Measurements from ENCODE around the gene VCAN.
A peak's percentile ranks its signal among the peaks of the same experiment; 100 is the strongest.

Gene VCAN

DNA sequence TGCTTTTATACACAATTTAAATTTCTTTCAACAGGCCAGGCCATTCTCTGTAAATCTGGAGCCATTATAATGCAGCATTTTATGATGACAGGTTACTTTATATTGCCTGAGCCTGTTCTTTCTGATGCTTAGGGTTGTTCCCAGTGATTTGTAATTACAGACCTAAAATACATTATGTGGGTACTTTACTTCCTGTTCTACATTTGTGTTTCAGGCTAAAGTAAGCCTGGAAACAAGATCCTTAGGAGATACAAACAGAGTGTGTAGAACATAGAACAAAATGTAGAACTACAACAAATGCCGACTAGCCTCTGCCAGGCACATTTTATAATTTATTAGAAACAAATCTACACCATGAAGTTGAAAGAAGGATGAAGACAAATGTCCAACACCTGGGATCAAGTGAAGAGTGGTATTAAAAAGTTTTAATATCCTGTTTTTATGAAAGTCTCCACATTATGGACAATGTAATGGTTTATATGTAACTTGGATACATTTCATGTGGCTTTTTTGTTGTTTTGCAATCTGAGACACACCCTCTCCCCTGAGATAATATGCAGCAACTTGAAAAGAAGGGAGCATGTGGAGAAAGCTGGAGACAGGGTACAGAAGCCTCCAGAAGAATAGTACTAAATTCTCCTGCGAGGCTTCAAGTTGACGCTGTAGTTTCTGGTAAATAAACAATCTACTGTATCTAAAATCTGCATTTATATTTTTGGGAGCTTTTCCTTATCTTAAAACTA lies 46.9 kb downstream of the VCAN start:
- POLR2A ChIA-PET: no interaction called here
- Histone ChIP-seq H3K4me1 (ENCODE audit: control insufficient read depth, insufficient read depth, low read length) (no peaks in the 10 kb centered on the region), H3K36me3 (ENCODE audit: control insufficient read depth in 2 of 2, insufficient read depth in 1 of 2, low read length in 2 of 2) (peaks cover 29 to 38% of the 10 kb centered on the region in 2 experiments), H3K9me3 (ENCODE audit: control insufficient read depth, insufficient read depth, low read depth, low read length) (no peaks in the 10 kb centered on the region), H3K4me3 (ENCODE audit: low read depth, low read length) (no peak overlapping the region), H3K27ac (ENCODE audit: extremely low read depth, low read depth, low read length) (no peak overlapping the region)
- no peak for TF ChIP-seq ZBTB1 (tag by site-specific recombination; IDR thresholded peaks at IDR 0.05)
- no peak for TF ChIP-seq ZNF169 (tag by site-specific recombination; IDR thresholded peaks at IDR 0.05)
- TF ChIP-seq EGR2 (tag by site-specific recombination; IDR thresholded peaks at IDR 0.05; ENCODE audit: low read depth): no peak
- TF ChIP-seq GFI1B (tag by site-specific recombination; IDR thresholded peaks at IDR 0.05): no peak
- TF ChIP-seq, protein P1, sequence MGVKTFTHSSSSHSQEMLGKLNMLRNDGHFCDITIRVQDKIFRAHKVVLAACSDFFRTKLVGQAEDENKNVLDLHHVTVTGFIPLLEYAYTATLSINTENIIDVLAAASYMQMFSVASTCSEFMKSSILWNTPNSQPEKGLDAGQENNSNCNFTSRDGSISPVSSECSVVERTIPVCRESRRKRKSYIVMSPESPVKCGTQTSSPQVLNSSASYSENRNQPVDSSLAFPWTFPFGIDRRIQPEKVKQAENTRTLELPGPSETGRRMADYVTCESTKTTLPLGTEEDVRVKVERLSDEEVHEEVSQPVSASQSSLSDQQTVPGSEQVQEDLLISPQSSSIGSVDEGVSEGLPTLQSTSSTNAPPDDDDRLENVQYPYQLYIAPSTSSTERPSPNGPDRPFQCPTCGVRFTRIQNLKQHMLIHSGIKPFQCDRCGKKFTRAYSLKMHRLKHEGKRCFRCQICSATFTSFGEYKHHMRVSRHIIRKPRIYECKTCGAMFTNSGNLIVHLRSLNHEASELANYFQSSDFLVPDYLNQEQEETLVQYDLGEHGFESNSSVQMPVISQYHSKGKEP (tag by site-specific recombination; IDR thresholded peaks at IDR 0.05): no peak
- no peak for TF ChIP-seq ZNF514 (tag by site-specific recombination; IDR thresholded peaks at IDR 0.05)
- TF ChIP-seq TRIM28 (IDR thresholded peaks at IDR 0.05; ENCODE audit: borderline replicate concordance, low read length): no peak
- no peak for TF ChIP-seq ZNF777 (tag by site-specific recombination; IDR thresholded peaks at IDR 0.05; ENCODE audit: borderline replicate concordance)
- TF ChIP-seq ZNF473 (tag by site-specific recombination; IDR thresholded peaks at IDR 0.05): no peak
- TF ChIP-seq, protein P2, sequence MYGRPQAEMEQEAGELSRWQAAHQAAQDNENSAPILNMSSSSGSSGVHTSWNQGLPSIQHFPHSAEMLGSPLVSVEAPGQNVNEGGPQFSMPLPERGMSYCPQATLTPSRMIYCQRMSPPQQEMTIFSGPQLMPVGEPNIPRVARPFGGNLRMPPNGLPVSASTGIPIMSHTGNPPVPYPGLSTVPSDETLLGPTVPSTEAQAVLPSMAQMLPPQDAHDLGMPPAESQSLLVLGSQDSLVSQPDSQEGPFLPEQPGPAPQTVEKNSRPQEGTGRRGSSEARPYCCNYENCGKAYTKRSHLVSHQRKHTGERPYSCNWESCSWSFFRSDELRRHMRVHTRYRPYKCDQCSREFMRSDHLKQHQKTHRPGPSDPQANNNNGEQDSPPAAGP (tag by site-specific recombination; IDR thresholded peaks at IDR 0.05): no peak
- TF ChIP-seq ZNF175 (tag by site-specific recombination; IDR thresholded peaks at IDR 0.05): no peak
- CTCF ChIA-PET: interaction anchor here (0.5 kb wide), 1 partner anchor 12 kb away, joined by 3 read pairs; no protein-coding TSS in a partner anchor

DNA sequence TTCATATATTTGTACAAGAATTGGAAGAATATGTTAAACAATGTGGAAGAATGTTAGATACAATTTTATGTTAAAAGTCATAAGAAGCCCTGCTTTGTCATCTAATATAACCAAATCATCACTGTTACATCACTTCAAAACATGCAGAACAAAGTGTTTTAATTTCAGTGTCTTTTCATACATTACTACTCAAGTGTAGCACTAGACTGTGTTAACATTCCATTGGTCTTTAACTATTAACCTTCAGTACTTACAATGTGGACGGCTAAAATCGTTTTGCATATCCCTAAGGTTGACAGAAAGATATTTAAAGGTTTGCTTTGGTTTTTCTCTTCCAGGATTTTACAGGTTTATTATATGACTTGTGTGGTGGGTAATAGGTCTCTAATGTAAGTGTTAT lies 50.9 kb downstream of the VCAN start:
- Histone ChIP-seq H3K9me3 (ENCODE audit: control insufficient read depth, insufficient read depth, low read depth, low read length) (no peaks in the 10 kb centered on the region), H3K4me3 (ENCODE audit: low read depth, low read length) (no peak overlapping the region), H3K27ac (ENCODE audit: extremely low read depth, low read depth, low read length) (no peak overlapping the region), H3K4me1 (ENCODE audit: control insufficient read depth, insufficient read depth, low read length) (peaks cover 8% of the 10 kb centered on the region), H3K36me3 (ENCODE audit: control insufficient read depth in 2 of 2, insufficient read depth in 1 of 2, low read length in 2 of 2) (peaks cover 18 to 30% of the 10 kb centered on the region in 2 experiments; a peak in 2 of 3 replicates)
- ChIA-PET CTCF (interaction anchor here (0.7 kb wide), 1 partner anchor 745 kb away, joined by 3 read pairs; no protein-coding TSS in a partner anchor), POLR2A (no interaction called here)
- TF ChIP-seq ZNF175 (tag by site-specific recombination; IDR thresholded peaks at IDR 0.05) (no peak), ZBTB20 (tag by site-specific recombination; IDR thresholded peaks at IDR 0.05) (no peak)

DNA sequence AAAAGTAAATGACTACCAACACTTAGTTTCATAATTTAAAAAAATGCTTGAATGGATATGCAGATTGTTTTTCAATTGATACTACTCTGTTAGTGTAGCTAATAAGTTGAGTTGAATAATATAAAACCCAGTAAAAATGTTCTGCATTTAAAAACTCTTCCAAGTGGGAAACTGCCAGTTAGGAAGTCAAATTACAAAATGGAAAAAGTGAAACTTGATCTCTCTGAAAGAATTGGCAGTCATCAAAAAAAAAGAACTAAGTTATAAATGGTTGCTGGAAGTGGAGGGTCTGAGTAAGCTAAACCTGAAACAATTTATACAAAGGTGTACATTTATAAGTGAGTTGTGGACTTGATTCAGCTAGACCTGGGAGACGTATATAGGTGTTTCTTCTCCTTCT lies 52.4 kb downstream of the VCAN start:
- peaks cover 12% of the 10 kb centered on the region for H3K4me1 ChIP-seq (ENCODE audit: control insufficient read depth, insufficient read depth, low read length)
- peaks cover 14 to 22% of the 10 kb centered on the region in 2 experiments; a peak in 2 of 3 replicates for H3K36me3 ChIP-seq (ENCODE audit: control insufficient read depth in 2 of 2, insufficient read depth in 1 of 2, low read length in 2 of 2)
- no peaks in the 10 kb centered on the region for H3K9me3 ChIP-seq (ENCODE audit: control insufficient read depth, insufficient read depth, low read depth, low read length)
- H3K27ac ChIP-seq (ENCODE audit: extremely low read depth, low read depth, low read length): no peak overlapping the region
- CTCF ChIA-PET: interaction anchor here (0.6 kb wide), 1 partner anchor 52 kb away, joined by 3 read pairs; no protein-coding TSS in a partner anchor
- H3K4me3 ChIP-seq (ENCODE audit: low read depth, low read length): no peak overlapping the region
- POLR2A ChIA-PET: no interaction called here
- no peak for TF ChIP-seq ZNF596 (tag by site-specific recombination; IDR thresholded peaks at IDR 0.05)
- TF ChIP-seq, protein P3, sequence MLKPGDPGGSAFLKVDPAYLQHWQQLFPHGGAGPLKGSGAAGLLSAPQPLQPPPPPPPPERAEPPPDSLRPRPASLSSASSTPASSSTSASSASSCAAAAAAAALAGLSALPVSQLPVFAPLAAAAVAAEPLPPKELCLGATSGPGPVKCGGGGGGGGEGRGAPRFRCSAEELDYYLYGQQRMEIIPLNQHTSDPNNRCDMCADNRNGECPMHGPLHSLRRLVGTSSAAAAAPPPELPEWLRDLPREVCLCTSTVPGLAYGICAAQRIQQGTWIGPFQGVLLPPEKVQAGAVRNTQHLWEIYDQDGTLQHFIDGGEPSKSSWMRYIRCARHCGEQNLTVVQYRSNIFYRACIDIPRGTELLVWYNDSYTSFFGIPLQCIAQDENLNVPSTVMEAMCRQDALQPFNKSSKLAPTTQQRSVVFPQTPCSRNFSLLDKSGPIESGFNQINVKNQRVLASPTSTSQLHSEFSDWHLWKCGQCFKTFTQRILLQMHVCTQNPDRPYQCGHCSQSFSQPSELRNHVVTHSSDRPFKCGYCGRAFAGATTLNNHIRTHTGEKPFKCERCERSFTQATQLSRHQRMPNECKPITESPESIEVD (tag by site-specific recombination; IDR thresholded peaks at IDR 0.05): peak; percentile 33

Data from HEK293 (cell line).